Stimulated activated CD8-positive, alpha-beta memory T cell treated with anti-CD3 and anti-CD28 coated beads, Interleukin-12 subunit alpha, Interleukin-12 subunit beta, amount 100 ng/mL, for 1 hour (primary cell): Measurements from ENCODE around the gene ICAM1.
A peak's percentile ranks its signal among the peaks of the same experiment; 100 is the strongest.

ENCODE experiments used
- DNase-seq: peaks from one replicate; pipeline ENCODE4 v3.0.0-alpha.2; 2020; ENCODE audit warnings: low read depth

ICAM1 gene

DNA sequence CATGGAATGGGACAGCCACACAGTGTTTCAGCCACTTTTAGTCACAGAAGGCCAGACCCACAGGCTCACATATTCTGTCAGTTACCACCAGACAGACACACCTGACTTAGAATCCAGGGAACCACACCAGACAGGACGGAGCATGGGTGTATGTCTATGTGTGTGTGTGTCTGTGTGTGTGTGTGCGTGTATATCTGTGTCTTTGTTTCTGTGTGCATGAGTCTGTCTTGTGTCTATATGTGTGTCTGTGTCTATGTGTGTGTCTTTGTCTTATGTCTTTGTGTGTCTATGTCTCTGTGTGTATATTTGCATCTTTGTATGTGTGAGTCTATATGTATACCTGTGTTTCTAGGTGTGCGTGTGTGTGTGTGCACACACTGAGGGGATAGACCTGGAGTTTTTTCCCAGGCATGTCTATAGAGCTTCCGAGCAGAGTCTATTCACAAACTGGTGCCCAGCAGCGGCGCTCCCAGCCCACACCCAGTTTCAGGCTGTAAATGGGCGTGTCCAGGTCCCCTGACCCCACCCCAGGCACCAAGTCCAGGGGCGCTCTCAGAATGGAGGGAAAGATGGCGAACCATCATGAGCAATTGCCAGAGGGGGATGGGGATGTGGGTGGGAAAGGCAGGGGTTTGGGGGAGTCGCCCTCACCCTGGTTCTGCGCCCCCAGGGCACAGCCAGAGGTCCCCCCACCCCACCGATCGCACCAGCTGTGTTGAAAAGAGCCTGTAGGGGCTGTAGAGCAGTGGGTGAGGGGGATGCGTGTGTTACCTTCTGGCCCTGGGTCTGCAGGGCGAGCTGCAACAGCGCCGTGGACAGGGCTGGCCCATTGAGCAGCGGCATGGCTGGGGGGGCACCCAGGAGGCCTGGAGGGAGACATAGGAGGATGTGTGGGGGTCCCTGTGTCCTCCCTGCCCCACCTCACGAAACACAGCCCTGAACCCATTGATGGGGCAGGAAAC is 51.2 kb downstream of the ICAM1 start:
- DNase-seq = no peak

DNA sequence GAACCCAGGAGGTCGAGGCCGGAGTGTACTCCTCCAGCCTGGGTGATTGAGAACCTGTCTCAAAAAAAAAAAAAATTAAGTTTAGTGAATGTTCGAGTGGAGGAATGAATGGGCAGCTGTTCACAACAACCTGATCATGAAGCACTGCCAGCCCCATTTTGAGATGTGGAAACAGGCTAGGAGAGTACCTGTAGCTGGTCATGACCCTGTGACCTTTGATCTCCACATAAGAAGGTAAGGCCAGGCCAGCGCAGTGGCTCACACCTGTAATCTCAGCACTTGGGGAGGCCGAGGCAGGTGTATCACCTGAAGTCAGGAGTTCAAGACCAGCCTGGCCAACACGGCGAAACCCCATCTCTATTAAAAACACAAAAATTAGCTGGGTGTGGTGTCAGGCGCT is 54.8 kb downstream of the ICAM1 start:
- DNase-seq = no peak

DNA sequence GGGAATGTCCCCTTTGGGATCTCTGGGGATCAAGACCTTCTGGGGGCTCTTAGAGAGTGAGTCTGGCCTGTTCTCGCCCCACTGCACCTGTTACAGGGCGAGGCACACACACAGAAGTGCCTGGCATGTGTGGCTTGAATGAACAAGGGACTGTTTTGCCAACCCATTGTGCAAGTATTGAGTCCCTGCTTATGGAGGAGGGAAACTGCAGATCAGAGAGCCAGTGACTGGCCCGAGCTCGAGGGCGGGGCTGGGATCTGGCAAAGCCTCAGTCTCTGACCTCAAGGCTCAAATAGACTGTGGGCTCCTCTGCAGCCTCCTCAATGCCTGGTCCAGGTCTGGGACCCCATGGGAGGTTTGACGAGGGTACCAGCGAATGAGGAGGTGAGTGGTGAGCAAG is 56.9 kb downstream of the ICAM1 start:
- no peak for DNase-seq

DNA sequence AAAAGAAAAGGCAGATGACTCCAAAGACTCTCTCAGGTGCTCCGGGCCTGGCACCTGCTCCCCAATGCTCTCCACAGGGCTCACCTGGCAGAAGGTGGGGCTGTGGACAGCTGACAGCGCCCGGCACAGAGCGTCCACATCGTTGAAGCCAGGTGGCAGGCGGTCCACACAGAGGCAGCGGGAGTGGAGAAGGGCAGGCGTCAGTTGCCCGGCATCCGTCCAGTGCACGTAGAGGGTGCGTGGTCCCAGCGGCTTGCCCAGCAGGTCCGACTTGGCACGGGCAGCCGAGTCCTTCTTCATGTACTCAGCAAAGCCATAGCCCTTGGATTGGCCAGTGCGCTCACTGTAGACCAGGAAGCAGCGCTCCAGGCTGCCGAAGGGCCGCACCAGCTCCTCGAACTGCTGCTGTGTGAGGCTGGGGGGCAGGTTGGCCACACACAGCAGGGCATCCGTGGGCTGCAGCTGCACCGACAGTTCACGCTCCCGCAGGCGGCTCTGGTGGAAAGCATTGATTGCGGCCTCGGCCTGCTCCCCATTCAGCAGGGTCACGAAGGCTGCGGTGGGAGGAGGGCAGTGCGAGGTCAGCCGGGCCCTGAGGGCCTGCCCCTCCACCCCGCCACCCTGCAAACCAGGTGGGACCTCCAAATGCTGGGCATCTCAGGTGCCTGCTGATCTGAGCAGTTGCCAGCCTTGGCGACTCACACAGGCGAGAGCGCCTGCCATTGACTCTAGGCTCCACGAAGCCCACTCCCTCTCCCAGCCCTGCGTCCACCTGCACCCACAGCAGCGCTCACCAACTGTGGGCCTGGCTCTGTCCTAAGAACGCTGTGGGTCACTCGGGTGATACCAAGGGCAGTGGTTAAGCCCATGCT is 57.9 kb downstream of the ICAM1 start:
- no peak for DNase-seq

DNA sequence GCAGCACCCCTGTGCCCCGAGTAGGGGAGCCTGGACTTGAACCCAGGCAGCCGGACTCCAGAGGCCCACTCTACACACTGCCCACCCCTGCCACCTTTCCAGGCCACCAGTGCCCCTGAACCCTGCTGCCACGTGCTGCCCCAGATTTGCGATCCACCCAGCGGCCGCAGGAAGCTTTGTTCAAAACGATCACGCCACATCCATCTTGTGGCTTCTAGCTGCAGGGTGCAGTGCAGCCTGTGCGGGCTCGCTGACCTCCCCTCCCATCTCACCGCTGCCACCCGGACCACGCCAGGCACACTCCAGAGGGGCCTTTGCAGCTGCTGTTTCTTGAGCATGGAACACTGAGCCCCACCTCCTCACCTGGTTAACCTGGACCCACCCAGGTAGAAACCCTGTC is 58.6 kb downstream of the ICAM1 start:
- no peak for DNase-seq

DNA sequence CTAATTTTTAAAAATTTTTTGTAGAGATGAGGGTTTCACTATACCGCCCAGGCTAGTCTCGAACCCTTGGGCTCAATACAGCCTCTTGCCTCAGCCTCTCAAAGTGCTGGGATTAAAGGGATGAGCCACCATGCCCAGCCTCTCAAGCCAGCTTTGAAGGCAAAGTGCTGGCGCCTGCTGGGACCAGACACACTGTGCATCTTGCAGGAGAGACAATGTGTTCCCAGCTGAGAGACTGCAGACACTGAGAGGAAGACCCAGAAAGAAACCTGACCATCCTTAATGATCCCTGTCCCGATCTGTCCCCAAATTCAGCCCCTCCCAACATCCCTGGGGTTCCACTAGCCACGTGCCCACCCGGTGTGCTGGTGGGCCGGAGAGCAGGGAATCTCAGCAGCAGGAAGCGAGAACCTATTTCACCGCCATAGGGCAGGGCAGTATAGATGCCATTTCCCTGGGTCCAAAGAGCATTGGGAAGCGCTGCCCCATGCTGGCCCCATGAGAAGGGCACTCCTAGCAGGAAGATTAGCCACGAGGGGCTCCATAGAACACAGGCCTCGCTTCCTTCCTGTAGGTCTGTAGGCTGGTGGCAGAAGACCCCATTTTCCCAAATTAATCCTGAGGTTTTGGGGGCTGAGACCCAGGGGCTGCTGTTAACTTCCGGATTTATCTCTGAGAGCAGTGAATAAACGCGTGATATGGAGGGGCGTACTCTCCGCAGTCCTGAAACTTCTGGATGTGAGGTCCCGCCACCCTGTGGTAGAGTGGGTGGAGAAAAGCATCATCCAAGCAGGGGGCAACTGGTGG is 61.4 kb downstream of the ICAM1 start:
- DNase-seq = no peak

DNA sequence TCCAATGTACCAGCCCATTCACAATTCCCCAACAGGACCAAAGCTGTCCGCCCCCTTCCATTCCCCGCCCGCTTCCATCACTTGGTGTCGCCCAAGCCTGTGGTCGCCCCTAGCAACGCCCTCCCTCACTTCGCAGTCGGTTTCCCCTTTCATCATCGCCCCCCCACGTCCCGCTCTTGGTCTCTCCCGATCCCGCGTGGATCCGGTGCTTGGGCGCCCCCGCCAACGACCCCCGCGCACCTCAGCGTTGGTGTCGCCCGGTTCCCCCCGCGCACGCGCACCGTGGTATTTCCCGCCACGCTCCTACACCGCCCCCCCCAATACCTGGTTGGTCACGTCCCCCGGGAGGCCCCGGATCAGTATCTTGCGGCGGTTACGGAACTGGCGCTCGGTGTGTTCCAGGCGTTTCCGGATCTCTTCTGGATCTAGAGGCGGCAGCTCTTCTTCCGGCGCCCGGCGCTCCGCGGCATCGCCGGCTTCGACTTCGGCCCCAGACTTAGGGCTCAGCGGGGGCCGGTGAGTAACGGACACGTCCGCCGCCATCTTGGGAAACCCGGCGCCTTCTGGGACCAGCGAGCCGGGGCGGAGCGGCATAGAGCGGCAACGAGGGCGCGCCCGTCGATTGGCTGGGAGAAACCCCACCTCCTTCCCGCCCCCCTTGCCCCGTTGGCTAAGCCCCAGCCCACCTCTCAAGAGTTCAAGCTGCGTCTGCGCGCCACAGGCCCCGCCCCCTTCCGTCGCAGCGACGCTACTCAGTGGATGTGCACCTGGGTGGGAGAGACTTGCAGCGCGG is 62.2 kb downstream of the ICAM1 start, which contains the start of gene RAVER1:
TSS of gene RAVER1 (minus strand) at position 565 of the 793 bp plus-strand sequence. CDS start at position 543, 22 bp downstream.
- peak; percentile 94 for DNase-seq

DNA sequence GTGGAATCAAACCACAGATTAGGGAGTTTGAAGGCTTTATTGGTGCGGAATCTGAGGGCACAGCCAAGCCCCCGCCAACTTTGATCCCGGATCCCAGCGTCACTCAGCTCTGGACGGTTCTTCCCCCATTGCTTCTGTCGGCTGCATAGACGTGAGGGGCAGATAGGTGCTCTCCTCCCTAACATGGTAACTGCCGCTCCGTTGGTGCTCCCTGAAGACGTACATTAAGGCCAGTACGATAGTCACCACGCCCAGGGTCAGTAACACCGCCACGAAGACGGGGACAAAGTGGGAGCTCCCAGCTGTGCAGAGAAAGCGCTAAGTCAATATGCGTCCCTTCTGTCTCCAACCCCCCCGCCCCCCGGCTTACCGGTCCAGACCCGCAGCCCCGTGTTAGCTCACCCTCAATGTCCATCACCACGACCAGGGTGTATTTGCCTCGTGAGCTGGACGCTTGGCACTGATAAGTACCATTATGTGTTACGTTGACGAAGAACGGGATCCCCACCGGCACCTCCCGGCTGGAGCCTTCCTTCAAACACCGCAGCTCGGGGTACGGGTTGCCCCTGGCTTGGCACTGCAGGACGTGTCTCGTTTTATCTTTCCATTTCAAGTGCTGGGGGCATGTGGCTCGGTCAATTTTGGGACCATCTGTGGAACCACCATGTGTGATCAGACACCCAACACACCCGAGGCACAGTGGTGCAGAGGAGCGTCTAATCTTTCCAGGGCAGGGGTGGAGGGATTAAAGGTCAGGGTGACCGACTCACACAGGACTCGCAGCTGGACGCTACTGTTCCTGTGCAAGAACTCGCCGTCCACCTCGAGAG is 63.1 kb downstream of the ICAM1 start:
- DNase-seq = no peak

DNA sequence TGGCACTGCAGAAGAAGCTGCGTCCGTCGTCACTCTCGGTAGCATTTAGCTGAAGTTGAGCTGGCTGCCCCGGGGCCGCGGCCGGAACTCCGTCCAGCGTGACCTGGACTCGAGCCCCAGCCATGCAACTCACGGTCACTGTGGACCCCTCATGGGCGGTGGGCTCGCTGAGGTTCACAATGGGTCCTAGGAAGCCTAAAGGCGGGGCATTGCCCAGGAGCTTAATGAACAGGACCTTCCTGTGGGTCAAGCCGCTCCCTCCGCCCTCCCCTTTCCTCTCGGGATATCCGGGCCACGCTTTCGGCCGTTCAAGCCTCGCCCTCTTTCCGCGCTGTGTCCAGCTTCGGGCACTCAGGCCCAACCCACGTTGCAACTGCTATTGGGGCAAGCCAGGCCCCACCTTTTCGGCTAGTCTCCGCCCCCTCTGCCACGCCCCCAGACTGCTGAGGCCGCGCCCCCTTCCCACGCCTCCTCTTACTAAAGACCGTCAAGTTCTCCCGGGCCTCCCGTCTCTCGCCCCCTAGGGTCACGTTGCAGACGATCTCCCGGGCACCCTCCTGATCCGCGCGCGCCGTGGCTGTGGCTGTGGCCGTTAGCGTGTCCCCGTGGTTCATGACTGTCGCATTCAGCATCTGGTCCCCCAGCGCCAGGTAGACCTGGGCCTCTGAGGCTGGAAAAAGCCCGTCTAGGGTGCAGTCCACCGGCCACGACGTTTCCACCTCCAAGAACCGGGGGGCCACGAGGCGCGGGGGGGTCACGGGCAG is 63.9 kb downstream of the ICAM1 start:
- DNase-seq = no peak

DNA sequence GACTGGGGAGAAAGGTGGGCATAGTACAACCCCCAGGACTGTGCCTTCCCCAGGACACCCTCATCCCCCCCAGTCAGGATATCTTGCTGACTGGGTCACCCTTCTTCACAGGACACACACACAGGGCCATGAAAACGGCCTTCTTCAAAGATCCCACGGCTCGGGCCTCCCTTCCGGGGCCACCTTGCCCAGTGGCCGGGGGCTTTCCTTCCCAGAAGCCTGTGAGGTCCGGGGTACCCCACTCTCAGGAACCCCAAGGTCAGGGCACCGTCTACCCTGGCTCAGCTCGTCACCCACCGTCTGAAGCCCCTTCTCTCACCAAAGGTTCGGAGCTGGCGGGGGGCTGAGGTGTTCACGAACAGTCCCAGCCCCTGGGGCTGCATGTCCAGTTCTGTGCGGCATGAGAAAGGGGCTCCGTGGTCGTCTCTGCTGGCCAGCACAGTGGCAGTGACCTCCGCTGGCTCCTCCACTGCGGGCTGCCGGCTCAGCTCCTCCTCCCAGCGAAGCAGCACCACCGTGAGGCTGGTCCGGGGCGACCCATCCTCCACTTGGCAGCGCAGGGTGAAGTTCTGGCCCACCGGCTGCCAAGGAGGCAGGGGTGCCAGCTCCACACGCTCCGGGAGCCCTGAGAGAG is 64.5 kb downstream of the ICAM1 start:
- no peak for DNase-seq
